HepG2 (cell line): ENCODE results near the gene GCNT2. TPM values are rescaled to one million over a fixed set of nuclear protein-coding genes. Genes with fewer than 3 reads are reported as not detected.

Source experiments
- BORCS8-MEF2B ChIP-seq: sonication (generic); formaldehyde crosslinking; IDR thresholded peaks from 2 replicates; pipeline ENCODE4 v1.8.0; 2022; ENCODE audit warnings: mild to moderate bottlenecking, missing genetic modification reagents
- LBX2 ChIP-seq: sonication (generic); formaldehyde crosslinking; IDR thresholded peaks from 2 replicates; pipeline ENCODE4 v1.5.0; 2020; ENCODE audit warnings: missing genetic modification reagents, mild to moderate bottlenecking, borderline replicate concordance
- LCORL ChIP-seq, 2 experiments: fragments of 450-650 bp in 1 of 2; sonication (generic) in 1 of 2; formaldehyde crosslinking in 1 of 2; IDR thresholded peaks; 2 replicates each; pipeline versions ENCODE4 v1.5.0 to v1.6.1; 2017 to 2020; ENCODE audit warnings: antibody characterized with exemption in 1 of 2, missing genetic modification reagents in 1 of 2
- NFIB ChIP-seq: sonication (generic); formaldehyde crosslinking; IDR thresholded peaks from 2 replicates; pipeline ENCODE4 v1.9.0; 2021; ENCODE audit warnings: missing genetic modification reagents, mild to moderate bottlenecking, borderline replicate concordance
- NR2F1 ChIP-seq, 2 experiments: fragments of 450-650 bp in 1 of 2; formaldehyde crosslinking in 1 of 2; IDR thresholded peaks; 2 replicates each; pipeline versions ENCODE4 v1.5.0 to v1.6.1; 2016 to 2020; ENCODE audit warnings: mild to moderate bottlenecking in 1 of 2, missing compliant biosample characterization in 1 of 2, missing genetic modification reagents in 1 of 2, moderate library complexity in 1 of 2
- PAX8 ChIP-seq: sonication (generic); formaldehyde crosslinking; IDR thresholded peaks from 2 replicates; pipeline ENCODE4 v1.8.0; 2022; ENCODE audit warnings: mild to moderate bottlenecking, missing genetic modification reagents, borderline replicate concordance
- PHF8 ChIP-seq: sonication (generic); formaldehyde crosslinking; IDR thresholded peaks from 2 replicates; pipeline ENCODE4 v1.5.0; 2020; ENCODE audit warnings: missing genetic modification reagents
- PREB ChIP-seq: sonication (generic); formaldehyde crosslinking; IDR thresholded peaks from 2 replicates; pipeline ENCODE4 v1.4.0; 2020; ENCODE audit warnings: missing genetic modification reagents
- SAFB2 ChIP-seq: sonication (generic); formaldehyde crosslinking; IDR thresholded peaks from 2 replicates; pipeline ENCODE4 v1.5.1; 2020; ENCODE audit warnings: missing genetic modification reagents, low read depth, mild to moderate bottlenecking, borderline replicate concordance
- SRF ChIP-seq: IDR thresholded peaks from 2 replicates; pipeline ENCODE4 v1.6.1; 2011; ENCODE audit warnings: mild to moderate bottlenecking, low read depth, low read length, moderate library complexity
- TBX3 ChIP-seq: fragments of 450-650 bp; IDR thresholded peaks from 2 replicates; pipeline ENCODE4 v1.6.1; 2017; ENCODE audit warnings: antibody characterized with exemption, mild to moderate bottlenecking, inconsistent platforms, borderline replicate concordance
- TCF7L2 ChIP-seq: IDR thresholded peaks from 2 replicates; pipeline ENCODE4 v1.6.1; 2011; ENCODE audit warnings: mild to moderate bottlenecking, low read depth, low read length, moderate library complexity
- ZBED4 ChIP-seq: sonication (generic); formaldehyde crosslinking; IDR thresholded peaks from 2 replicates; pipeline ENCODE4 v1.4.0; 2020; ENCODE audit warnings: missing genetic modification reagents, borderline replicate concordance
- ZBTB14 ChIP-seq: sonication (generic); formaldehyde crosslinking; IDR thresholded peaks from 2 replicates; pipeline ENCODE4 v1.4.0; 2020; ENCODE audit warnings: missing genetic modification reagents
- ZBTB7A ChIP-seq: sonication (generic); formaldehyde crosslinking; IDR thresholded peaks from 2 replicates; pipeline ENCODE4 v1.8.0; 2022; ENCODE audit warnings: mild to moderate bottlenecking, missing genetic modification reagents
- ZNF143 ChIP-seq: sonication (generic); formaldehyde crosslinking; IDR thresholded peaks from 2 replicates; pipeline ENCODE4 v1.4.0; 2020; ENCODE audit warnings: missing genetic modification reagents
- polyA plus RNA-seq, 8 experiments: library from polyadenylated mRNA; depleted of rRNA in 3 of 8; stranded (reverse) in 7 of 8; unstranded in 1 of 8; fragments of >200 nt; fragmentation: Illumina TruSeq in 4 of 8; extraction: Trizol in 4 of 8; gene quantifications; 2 replicates each; pipeline versions ENCODE4 v1.2.1 to v1.2.3, GENCODE V29; 2011 to 2016; ENCODE audit warnings: low read depth in 4 of 8, missing spikeins in 1 of 8, mixed read lengths in 1 of 8; ENCODE audit not compliant: insufficient read depth in 1 of 8
- total RNA-seq, 5 experiments: library from RNA; depleted of rRNA; stranded (reverse); fragments of >200 nt; fragmentation: Illumina TruSeq; extraction: Trizol; gene quantifications; 2 replicates each; pipeline ENCODE4 v1.2.3, GENCODE V29; 2016; ENCODE audit warnings: low read depth in 1 of 5

GCNT2 gene
- total and polyA plus RNA-seq, 2 of the 13 experiments (the other 11 are each of a cell fraction or from before 2014, with no cell fraction given): 11.8 to 31.9 TPM

GRCh38 chr6:10528158-10528981 lies 7.2 kb downstream of the GCNT2 start (continued):
- no peak for TF ChIP-seq ZBTB7A (CRISPR knock-in tag)
- TF ChIP-seq ZBED4: no peak
- no peak for TF ChIP-seq PREB (CRISPR knock-in tag)
- peak; percentile 82 for TF ChIP-seq BORCS8-MEF2B (CRISPR knock-in tag)
- no peak for TF ChIP-seq PAX8 (CRISPR knock-in tag)
- TF ChIP-seq ZNF143 (CRISPR knock-in tag): no peak
- 0 out of 4 replicates have a peak, but pooled peaks of 1 of the 2 experiments have one; percentile 33 for TF ChIP-seq NR2F1 (CRISPR knock-in tag; IDR thresholded peaks at IDR 0.05)
- no peak for TF ChIP-seq SRF
- no peak for TF ChIP-seq SAFB2
- no peak for TF ChIP-seq TBX3
- TF ChIP-seq PHF8 (CRISPR knock-in tag): peak; percentile 55; the same call in 1 of the 2 replicates
- no peak for TF ChIP-seq TCF7L2
- TF ChIP-seq LCORL (IDR thresholded peaks at IDR 0.05): no peak
- peak; percentile 57 for TF ChIP-seq LCORL (CRISPR knock-in tag; IDR thresholded peaks at IDR 0.05)
- no peak for TF ChIP-seq ZBTB14 (CRISPR knock-in tag)
- no peak for TF ChIP-seq NFIB (CRISPR knock-in tag)
- no peak for TF ChIP-seq LBX2 (CRISPR knock-in tag)
